Liver (tissue), 9 donors: ENCODE results near the gene TMTC2. TPM values are rescaled to one million over a fixed set of nuclear protein-coding genes. Genes with fewer than 3 reads are reported as not detected.

Experiments used
- DNase-seq: peaks from one replicate; pipeline ENCODE4 v3.0.0-alpha.2; 2017; ENCODE audit warnings: low spot score
- H3K27ac ChIP-seq, 2 donors: one replicate each; pipeline ENCODE4 v1.7.0; 2013; ENCODE audit warnings: inconsistent platforms in 2 of 2, low read length in 2 of 2, control low read depth in 1 of 2, low read depth in 1 of 2, mild to moderate bottlenecking in 1 of 2
- H3K27me3 ChIP-seq, 4 donors: one replicate each; pipeline versions ENCODE4 v1.6.1 to v1.7.0; 2013; ENCODE audit warnings: low read length in 3 of 4, inconsistent platforms in 1 of 4, mild to moderate bottlenecking in 1 of 4, moderate library complexity in 1 of 4; ENCODE audit not compliant: control insufficient read depth in 4 of 4, insufficient read depth in 4 of 4
- H3K36me3 ChIP-seq, 4 donors: one replicate each; pipeline versions ENCODE4 v1.6.1 to v1.7.0; 2013; ENCODE audit warnings: low read length in 3 of 4, mild to moderate bottlenecking in 3 of 4, low read depth in 1 of 4, moderate library complexity in 1 of 4; ENCODE audit not compliant: control insufficient read depth in 4 of 4, insufficient read depth in 3 of 4
- H3K4me1 ChIP-seq, 4 donors: one replicate each; pipeline versions ENCODE4 v1.6.1 to v1.7.0; 2013; ENCODE audit warnings: low read length in 3 of 4, mild to moderate bottlenecking in 3 of 4, moderate library complexity in 1 of 4; ENCODE audit not compliant: control insufficient read depth in 4 of 4, insufficient read depth in 4 of 4
- H3K4me3 ChIP-seq, 3 donors: one replicate each; pipeline versions ENCODE4 v1.6.1 to v1.7.0; 2013; ENCODE audit warnings: low read length in 3 of 3, control low read depth in 1 of 3, low read depth in 1 of 3, mild to moderate bottlenecking in 1 of 3
- H3K9ac ChIP-seq, 2 donors: one replicate each; pipeline ENCODE4 v1.7.0; 2013; ENCODE audit warnings: low read length in 2 of 2, mild to moderate bottlenecking in 2 of 2, moderate library complexity in 2 of 2, control low read depth in 1 of 2, low read depth in 1 of 2
- H3K9me3 ChIP-seq, 4 donors: one replicate each; pipeline versions ENCODE4 v1.6.1 to v1.7.0; 2013; ENCODE audit warnings: low read length in 3 of 4; ENCODE audit not compliant: control insufficient read depth in 4 of 4
- ATF3 ChIP-seq: IDR thresholded peaks from 2 replicates; pipeline ENCODE4 v1.6.1; 2016; ENCODE audit warnings: antibody characterized with exemption
- EGR1 ChIP-seq, 2 donors: IDR thresholded peaks; 2 replicates each; pipeline ENCODE4 v1.6.1; 2016 to 2018; ENCODE audit warnings: antibody characterized with exemption in 2 of 2, low read depth in 2 of 2
- FOXA1 ChIP-seq: IDR thresholded peaks from 2 replicates; pipeline ENCODE4 v1.6.1; 2016; ENCODE audit warnings: antibody characterized with exemption
- FOXA2 ChIP-seq: IDR thresholded peaks from 2 replicates; pipeline ENCODE4 v1.6.1; 2016; ENCODE audit warnings: antibody characterized with exemption
- HNF4A ChIP-seq, 2 donors: conservative IDR thresholded peaks; 2 replicates each; pipeline ENCODE4 v1.6.1; 2016; ENCODE audit warnings: antibody characterized with exemption in 2 of 2, mild to moderate bottlenecking in 2 of 2
- HNF4G ChIP-seq: IDR thresholded peaks from 2 replicates; pipeline ENCODE4 v1.6.1; 2016; ENCODE audit warnings: antibody characterized with exemption
- JUND ChIP-seq, 2 donors: IDR thresholded peaks; 2 replicates each; pipeline ENCODE4 v1.6.1; 2016; ENCODE audit warnings: antibody characterized with exemption in 2 of 2
- NR2F2 ChIP-seq: IDR thresholded peaks from 2 replicates; pipeline ENCODE4 v1.6.1; 2016; ENCODE audit warnings: antibody characterized with exemption
- RAD21 ChIP-seq, 2 donors: IDR thresholded peaks; 2 replicates each; pipeline ENCODE4 v1.6.1; 2016; ENCODE audit warnings: antibody characterized with exemption in 2 of 2, mild to moderate bottlenecking in 2 of 2
- REST ChIP-seq: IDR thresholded peaks from 2 replicates; pipeline ENCODE4 v1.6.1; 2016; ENCODE audit warnings: antibody characterized with exemption, mild to moderate bottlenecking
- RXRA ChIP-seq, 2 donors: IDR thresholded peaks; 2 replicates each; pipeline ENCODE4 v1.6.1; 2017 to 2018; ENCODE audit warnings: antibody characterized with exemption in 2 of 2, mild to moderate bottlenecking in 1 of 2
- SP1 ChIP-seq: IDR thresholded peaks from 2 replicates; pipeline ENCODE4 v1.6.1; 2018; ENCODE audit warnings: antibody characterized with exemption, mild to moderate bottlenecking
- TAF1 ChIP-seq: conservative IDR thresholded peaks from 2 replicates; pipeline ENCODE4 v1.6.1; 2016; ENCODE audit warnings: antibody characterized with exemption, mild to moderate bottlenecking
- YY1 ChIP-seq: IDR thresholded peaks from 2 replicates; pipeline ENCODE4 v1.6.1; 2016; ENCODE audit warnings: antibody characterized with exemption, mild to moderate bottlenecking
- WGBS: extraction: QIAGEN DNeasy Blood & Tissue Kit; methylation state at CpG from one replicate; pipeline ENCODE4 v1.1.7; 2013; 5-methylcytosine and 5-hydroxymethylcytosine counted together
- polyA plus RNA-seq, 2 donors: library from polyadenylated mRNA; stranded (reverse) in 1 of 2; unstranded in 1 of 2; fragments of 200-250 nt in 1 of 2; fragments of >200 nt in 1 of 2; fragmentation: Nextera tagmentation in 1 of 2; extraction: Ambion mirVana in 1 of 2; gene quantifications; one replicate each; pipeline versions ENCODE4 v1.2.1 to v1.2.3, GENCODE V29; 2013 to 2015
- total RNA-seq, 2 donors: library from RNA; depleted of rRNA; stranded (reverse); fragments of >200 nt; gene quantifications; one replicate each; pipeline ENCODE4 v1.2.3, GENCODE V29; 2014
- TF ChIP-seq, protein P1 (sequence below): IDR thresholded peaks from 2 replicates; pipeline ENCODE4 v1.6.1; 2016; ENCODE audit warnings: antibody characterized with exemption
- TF ChIP-seq, protein P2 (sequence below): fragments of 150-350 bp; IDR thresholded peaks from 2 replicates; pipeline ENCODE4 v1.5.1; 2017; ENCODE audit warnings: improper control_type of control experiment, low read depth, low read length; ENCODE audit not compliant: missing input control
- donor health status: healthy.
- donor health status: healthy.
- donor health status: healthy.
- donor health status: healthy.
- donor health status: healthy.

TMTC2 gene
- total and polyA plus RNA-seq, 4 donors: 0.36 to 3.0 (median 0.61) TPM

GRCh38 chr12:82835217-82835616 is 148.5 kb downstream of the TMTC2 start:
- no peak overlapping the region for H3K27ac ChIP-seq
- H3K36me3 ChIP-seq: no peaks in the 10 kb centered on the region
- H3K4me3 ChIP-seq: no peak overlapping the region
- TF ChIP-seq RXRA (IDR thresholded peaks at IDR 0.05) (no peak), HNF4G (no peak), HNF4A (conservative IDR thresholded peaks at IDR 0.05) (no peak), YY1 (no peak), FOXA2 (no peak), SP1 (no peak), FOXA1 (no peak), NR2F2 (no peak)
- TF ChIP-seq, protein P1, sequence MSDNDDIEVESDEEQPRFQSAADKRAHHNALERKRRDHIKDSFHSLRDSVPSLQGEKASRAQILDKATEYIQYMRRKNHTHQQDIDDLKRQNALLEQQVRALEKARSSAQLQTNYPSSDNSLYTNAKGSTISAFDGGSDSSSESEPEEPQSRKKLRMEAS: no peak
- no peaks in the 10 kb centered on the region for H3K27me3 ChIP-seq
- no peaks in the 10 kb centered on the region for H3K9me3 ChIP-seq
- no peak overlapping the region for H3K9ac ChIP-seq
- no peak for DNase-seq
- no peaks in the 10 kb centered on the region for H3K4me1 ChIP-seq

GRCh38 chr12:82838131-82838551 is 151.4 kb downstream of the TMTC2 start:
- Histone ChIP-seq H3K4me1 (no peaks in the 10 kb centered on the region), H3K27ac (no peak overlapping the region), H3K27me3 (no peaks in the 10 kb centered on the region), H3K9me3 (no peaks in the 10 kb centered on the region), H3K4me3 (no peak overlapping the region), H3K36me3 (no peaks in the 10 kb centered on the region), H3K9ac (no peak overlapping the region)
- TF ChIP-seq HNF4G (no peak), FOXA1 (no peak), RXRA (IDR thresholded peaks at IDR 0.05) (no peak), REST (no peak), HNF4A (conservative IDR thresholded peaks at IDR 0.05) (no peak), EGR1 (IDR thresholded peaks at IDR 0.05; ENCODE audit: low read depth in 2 of 2) (no peak), YY1 (no peak), RAD21 (IDR thresholded peaks at IDR 0.05) (no peak), JUND (IDR thresholded peaks at IDR 0.05) (no peak), FOXA2 (no peak), TAF1 (no peak), SP1 (no peak), ATF3 (no peak)
- TF ChIP-seq, protein P2, sequence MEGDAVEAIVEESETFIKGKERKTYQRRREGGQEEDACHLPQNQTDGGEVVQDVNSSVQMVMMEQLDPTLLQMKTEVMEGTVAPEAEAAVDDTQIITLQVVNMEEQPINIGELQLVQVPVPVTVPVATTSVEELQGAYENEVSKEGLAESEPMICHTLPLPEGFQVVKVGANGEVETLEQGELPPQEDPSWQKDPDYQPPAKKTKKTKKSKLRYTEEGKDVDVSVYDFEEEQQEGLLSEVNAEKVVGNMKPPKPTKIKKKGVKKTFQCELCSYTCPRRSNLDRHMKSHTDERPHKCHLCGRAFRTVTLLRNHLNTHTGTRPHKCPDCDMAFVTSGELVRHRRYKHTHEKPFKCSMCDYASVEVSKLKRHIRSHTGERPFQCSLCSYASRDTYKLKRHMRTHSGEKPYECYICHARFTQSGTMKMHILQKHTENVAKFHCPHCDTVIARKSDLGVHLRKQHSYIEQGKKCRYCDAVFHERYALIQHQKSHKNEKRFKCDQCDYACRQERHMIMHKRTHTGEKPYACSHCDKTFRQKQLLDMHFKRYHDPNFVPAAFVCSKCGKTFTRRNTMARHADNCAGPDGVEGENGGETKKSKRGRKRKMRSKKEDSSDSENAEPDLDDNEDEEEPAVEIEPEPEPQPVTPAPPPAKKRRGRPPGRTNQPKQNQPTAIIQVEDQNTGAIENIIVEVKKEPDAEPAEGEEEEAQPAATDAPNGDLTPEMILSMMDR: no peak
- 70% methylated on average over 1 of the region's 1 CpG for WGBS
- no peak for DNase-seq
